Liver (tissue), 3 donors: ENCODE measurements around the gene IL37.

Experiments used
- FOXA1 ChIP-seq: IDR thresholded peaks from 2 replicates; pipeline ENCODE4 v1.6.1; 2016; ENCODE audit warnings: antibody characterized with exemption
- GABPA ChIP-seq, 2 donors: IDR thresholded peaks in 1 of 2; conservative IDR thresholded peaks in 1 of 2; 2 replicates each; pipeline ENCODE4 v1.6.1; 2016; ENCODE audit warnings: antibody characterized with exemption in 2 of 2, mild to moderate bottlenecking in 1 of 2, moderate library complexity in 1 of 2
- HNF4G ChIP-seq: IDR thresholded peaks from 2 replicates; pipeline ENCODE4 v1.6.1; 2016; ENCODE audit warnings: antibody characterized with exemption
- SP1 ChIP-seq: IDR thresholded peaks from 2 replicates; pipeline ENCODE4 v1.6.1; 2018; ENCODE audit warnings: antibody characterized with exemption, mild to moderate bottlenecking
- TF ChIP-seq, protein P1 (sequence below): fragments of 150-350 bp; IDR thresholded peaks from 2 replicates; pipeline ENCODE4 v1.5.1; 2017; ENCODE audit warnings: improper control_type of control experiment, low read depth, low read length; ENCODE audit not compliant: missing input control
- donor health status: healthy.
- donor health status: healthy.

GRCh38 chr2:112870841-112871835, 39.8 kb upstream of the IL37 start:
- TF ChIP-seq SP1 (peak; percentile 12), FOXA1 (no peak), GABPA (IDR thresholded peaks at IDR 0.05 in 1 of 2, conservative IDR thresholded peaks at IDR 0.05 in 1 of 2) (no peak), HNF4G (no peak)
- TF ChIP-seq, protein P1, sequence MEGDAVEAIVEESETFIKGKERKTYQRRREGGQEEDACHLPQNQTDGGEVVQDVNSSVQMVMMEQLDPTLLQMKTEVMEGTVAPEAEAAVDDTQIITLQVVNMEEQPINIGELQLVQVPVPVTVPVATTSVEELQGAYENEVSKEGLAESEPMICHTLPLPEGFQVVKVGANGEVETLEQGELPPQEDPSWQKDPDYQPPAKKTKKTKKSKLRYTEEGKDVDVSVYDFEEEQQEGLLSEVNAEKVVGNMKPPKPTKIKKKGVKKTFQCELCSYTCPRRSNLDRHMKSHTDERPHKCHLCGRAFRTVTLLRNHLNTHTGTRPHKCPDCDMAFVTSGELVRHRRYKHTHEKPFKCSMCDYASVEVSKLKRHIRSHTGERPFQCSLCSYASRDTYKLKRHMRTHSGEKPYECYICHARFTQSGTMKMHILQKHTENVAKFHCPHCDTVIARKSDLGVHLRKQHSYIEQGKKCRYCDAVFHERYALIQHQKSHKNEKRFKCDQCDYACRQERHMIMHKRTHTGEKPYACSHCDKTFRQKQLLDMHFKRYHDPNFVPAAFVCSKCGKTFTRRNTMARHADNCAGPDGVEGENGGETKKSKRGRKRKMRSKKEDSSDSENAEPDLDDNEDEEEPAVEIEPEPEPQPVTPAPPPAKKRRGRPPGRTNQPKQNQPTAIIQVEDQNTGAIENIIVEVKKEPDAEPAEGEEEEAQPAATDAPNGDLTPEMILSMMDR, result no peak
